HG02610 (cell line): ENCODE data around the gene CLIP2.
"Not testable (repeated sequence)": the region's sequence is repeated elsewhere in the genome, so short reads cannot be mapped to it uniquely, and the experiment has no call there.

Experiments
- ATAC-seq: cut with Tn5 transposase; IDR thresholded peaks from one replicate; pipeline ENCODE4 v1.9.1; 2021; ENCODE audit warnings: mild to moderate bottlenecking, moderate library complexity; ENCODE audit not compliant: unreplicated experiment

The CLIP2 gene

GRCh38 chr7:74365322-74366022 lies 76.3 kb downstream of the CLIP2 start:
- no peak for ATAC-seq

GRCh38 chr7:74371381-74372341 lies 82.5 kb downstream of the CLIP2 start:
- ATAC-seq = no peak

GRCh38 chr7:74372511-74373111 lies 83.4 kb downstream of the CLIP2 start:
- ATAC-seq = no peak

- ATAC-seq = no peak
These were observed 84.3 kb downstream of the CLIP2 start for GRCh38 chr7:74373536-74373935.

- no peak for ATAC-seq
These were observed 86.6 kb downstream of the CLIP2 start for GRCh38 chr7:74375726-74376220.

GRCh38 chr7:74376256-74377036 lies 87.2 kb downstream of the CLIP2 start:
- no peak for ATAC-seq

- ATAC-seq = no peak
These were observed 90.7 kb downstream of the CLIP2 start for GRCh38 chr7:74379938-74380337.

GRCh38 chr7:74380720-74381119 lies 91.5 kb downstream of the CLIP2 start:
- no peak for ATAC-seq

- not testable (repeated sequence) for ATAC-seq
These were observed 94.9 kb downstream of the CLIP2 start for GRCh38 chr7:74384086-74384485.

- not testable (repeated sequence) for ATAC-seq
These were observed 95.6 kb downstream of the CLIP2 start for GRCh38 chr7:74384854-74385253.

GRCh38 chr7:74387606-74388005 lies 98.4 kb downstream of the CLIP2 start:
- no peak for ATAC-seq

- no peak for ATAC-seq
These were observed 99.7 kb downstream of the CLIP2 start for GRCh38 chr7:74388880-74389415.

- ATAC-seq = not testable (repeated sequence)
These were observed 104.5 kb downstream of the CLIP2 start for GRCh38 chr7:74393722-74394121.

GRCh38 chr7:74394601-74395000 lies 105.4 kb downstream of the CLIP2 start:
- not testable (repeated sequence) for ATAC-seq

- no peak for ATAC-seq
These were observed 106.6 kb downstream of the CLIP2 start for GRCh38 chr7:74395745-74396311.

- ATAC-seq = no peak
These were observed 107.8 kb downstream of the CLIP2 start for GRCh38 chr7:74396993-74397392.

GRCh38 chr7:74398426-74398825 lies 109.2 kb downstream of the CLIP2 start:
- ATAC-seq = no peak

GRCh38 chr7:74399006-74399405 lies 109.8 kb downstream of the CLIP2 start:
- ATAC-seq = no peak

GRCh38 chr7:74400420-74401136 lies 111.4 kb downstream of the CLIP2 start:
- ATAC-seq = no peak
